GM12878 (cell line): ENCODE measurements around the gene NINL. TPM values are rescaled to one million over a fixed set of nuclear protein-coding genes. Genes with fewer than 3 reads are reported as not detected.

Experiments
- BHLHE40 ChIP-seq, 2 experiments: fragments of 450-650 bp in 1 of 2; IDR thresholded peaks; 2 replicates each; pipeline ENCODE4 v1.6.1; 2011 to 2017; ENCODE audit warnings: low read depth in 2 of 2, borderline replicate concordance in 1 of 2, improper control_type of control experiment in 1 of 2, low read length in 1 of 2, mild to moderate bottlenecking in 1 of 2
- CHD4 ChIP-seq: fragments of 200-600 bp; sonication (generic); IDR thresholded peaks from 2 replicates; pipeline ENCODE4 v1.6.1; 2016; ENCODE audit warnings: mild to moderate bottlenecking
- EED ChIP-seq: sonication (generic); IDR thresholded peaks from 2 replicates; pipeline ENCODE4 v1.6.1; 2016; ENCODE audit warnings: antibody characterized with exemption, low read depth
- EP300 ChIP-seq, 2 experiments: fragments of 150-350 bp in 1 of 2; IDR thresholded peaks; 2 replicates each; pipeline ENCODE4 v1.6.1; 2011 to 2012; ENCODE audit warnings: low read depth in 2 of 2, low read length in 2 of 2, borderline replicate concordance in 1 of 2, improper control_type of control experiment in 1 of 2, inconsistent platforms in 1 of 2; ENCODE audit not compliant: control insufficient read depth in 1 of 2
- FOS ChIP-seq: IDR thresholded peaks from 3 replicates; pipeline ENCODE4 v1.6.1; 2011; ENCODE audit warnings: borderline replicate concordance; ENCODE audit not compliant: insufficient read length; ENCODE audit errors: extremely low read depth
- KAT2A ChIP-seq: conservative IDR thresholded peaks from 2 replicates; pipeline ENCODE4 v1.6.1; 2011; ENCODE audit warnings: low read depth, low read length; ENCODE audit not compliant: control insufficient read depth
- MEF2B ChIP-seq: fragments of 450-650 bp; IDR thresholded peaks from 2 replicates; pipeline ENCODE4 v1.6.1; 2018; ENCODE audit warnings: mild to moderate bottlenecking, moderate library complexity; ENCODE audit not compliant: partially characterized antibody, poor library complexity, severe bottlenecking
- NFYB ChIP-seq: IDR thresholded peaks from 2 replicates; pipeline ENCODE4 v1.6.1; 2011; ENCODE audit warnings: low read depth, mild to moderate bottlenecking, low read length, improper control_type of control experiment, moderate library complexity; ENCODE audit not compliant: insufficient read depth
- PML ChIP-seq: IDR thresholded peaks from 2 replicates; pipeline ENCODE4 v1.6.1; 2012; ENCODE audit warnings: low read length, inconsistent platforms
- POLR2A ChIP-seq: IDR thresholded peaks from 2 replicates; pipeline ENCODE4 v1.6.1; 2011; ENCODE audit warnings: low read depth, mild to moderate bottlenecking, low read length
- RFX5 ChIP-seq: IDR thresholded peaks from 2 replicates; pipeline ENCODE4 v1.6.1; 2011; ENCODE audit warnings: low read depth, low read length, improper control_type of control experiment
- SMARCA5 ChIP-seq: fragments of 450-650 bp; IDR thresholded peaks from 2 replicates; pipeline ENCODE4 v1.6.1; 2017; ENCODE audit warnings: mild to moderate bottlenecking
- SUZ12 ChIP-seq: fragments of 200-600 bp; sonication (generic); IDR thresholded peaks from one replicate; pipeline ENCODE4 v1.6.1; 2018; ENCODE audit warnings: antibody characterized with exemption, mild to moderate bottlenecking; ENCODE audit not compliant: unreplicated experiment
- TCF3 ChIP-seq: IDR thresholded peaks from 2 replicates; pipeline ENCODE4 v1.6.1; 2012; ENCODE audit warnings: low read depth, mild to moderate bottlenecking, low read length, borderline replicate concordance; ENCODE audit not compliant: insufficient read depth
- WRNIP1 ChIP-seq: IDR thresholded peaks from 2 replicates; pipeline ENCODE4 v1.6.1; 2011; ENCODE audit warnings: low read depth, low read length, improper control_type of control experiment, borderline replicate concordance
- ZNF622 ChIP-seq: fragments of 450-650 bp; IDR thresholded peaks from 2 replicates; pipeline ENCODE4 v1.6.1; 2017; ENCODE audit warnings: mild to moderate bottlenecking, inconsistent platforms
- polyA plus RNA-seq, 11 experiments: library from polyadenylated mRNA; depleted of rRNA in 4 of 11; unstranded in 6 of 11; stranded (reverse) in 5 of 11; fragments of >200 nt; fragmentation: Nextera tagmentation in 4 of 11; fragmentation: Illumina TruSeq in 1 of 11; extraction: Ambion mirVana in 4 of 11; extraction: Trizol in 1 of 11; gene quantifications; 1 replicate in 1 of 11; 2 replicates in 10 of 11; pipeline versions ENCODE4 v1.2.1 to v1.2.3, GENCODE V29; 2011 to 2016; ENCODE audit warnings: inconsistent platforms in 2 of 11, missing spikeins in 2 of 11, low read depth in 1 of 11
- total RNA-seq, 4 experiments: library from RNA; depleted of rRNA in 3 of 4; stranded (reverse); fragments of >200 nt in 3 of 4; fragmentation: Illumina TruSeq in 1 of 4; extraction: Trizol in 1 of 4; gene quantifications; 2 replicates each; pipeline versions ENCODE4 v1.2.1 to v1.2.3, GENCODE V29; 2013 to 2021
- TF ChIP-seq, protein P1 (sequence below): fragments of 450-650 bp; IDR thresholded peaks from 2 replicates; pipeline ENCODE4 v1.6.1; 2017; ENCODE audit warnings: mild to moderate bottlenecking, moderate library complexity
- TF ChIP-seq, protein P2 (sequence below): IDR thresholded peaks from 2 replicates; pipeline ENCODE4 v1.6.1; 2012; ENCODE audit warnings: low read length, inconsistent platforms
- TF ChIP-seq, protein P3 (sequence below): fragments of 450-650 bp; IDR thresholded peaks from 2 replicates; pipeline ENCODE4 v1.6.1; 2014; ENCODE audit warnings: mild to moderate bottlenecking
- TF ChIP-seq, protein P4 (sequence below): fragments of 450-650 bp; IDR thresholded peaks from 2 replicates; pipeline ENCODE4 v1.6.1; 2017; ENCODE audit warnings: antibody characterized with exemption, mild to moderate bottlenecking, moderate library complexity

The NINL gene
- total and polyA plus RNA-seq, 10 of the 15 experiments (the other 5 are each of a cell fraction or from before 2014, with no cell fraction given) = 0.04 to 0.77 (median 0.23) TPM; not detected in 1

DNA sequence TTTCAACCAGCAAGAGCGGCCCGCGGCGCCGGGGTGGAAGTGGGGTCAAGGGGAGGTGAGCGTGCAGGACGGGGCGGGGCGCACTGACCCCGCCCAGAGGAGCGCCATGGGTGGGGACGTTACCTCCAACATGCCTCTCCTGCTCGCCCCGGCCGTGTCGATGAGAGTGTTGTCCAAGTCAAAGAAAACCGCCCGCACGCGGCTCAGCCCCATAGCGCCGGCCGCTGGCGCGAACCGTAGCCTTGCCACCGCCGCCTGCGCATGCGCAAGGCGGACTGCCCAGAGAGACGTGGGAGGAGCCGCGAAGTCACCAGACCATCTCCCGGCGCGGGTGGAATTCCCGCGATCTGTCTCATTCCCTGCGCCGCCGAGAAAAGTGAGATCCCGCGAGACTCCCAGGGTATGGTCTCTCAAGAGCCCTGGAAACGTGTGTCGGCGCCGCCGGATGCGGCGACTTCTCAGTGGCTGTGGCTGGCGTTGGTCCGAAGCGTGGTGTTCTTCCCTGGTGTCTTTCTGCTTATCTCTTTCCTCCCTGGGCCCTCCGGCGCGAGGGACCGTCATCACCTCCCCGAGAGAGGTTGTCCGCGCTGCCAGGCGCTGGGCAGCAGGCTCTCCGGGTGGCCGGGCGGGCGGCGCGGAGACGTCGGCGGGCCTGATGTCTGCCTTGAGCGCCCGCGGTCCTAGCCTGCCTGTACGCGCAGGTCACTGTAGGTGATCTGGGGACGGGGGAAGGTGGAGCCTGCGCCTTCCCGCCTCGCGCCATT, 38.6 kb upstream of the NINL start, which contains the start of gene NANP (continued):
- TF ChIP-seq, protein P1, sequence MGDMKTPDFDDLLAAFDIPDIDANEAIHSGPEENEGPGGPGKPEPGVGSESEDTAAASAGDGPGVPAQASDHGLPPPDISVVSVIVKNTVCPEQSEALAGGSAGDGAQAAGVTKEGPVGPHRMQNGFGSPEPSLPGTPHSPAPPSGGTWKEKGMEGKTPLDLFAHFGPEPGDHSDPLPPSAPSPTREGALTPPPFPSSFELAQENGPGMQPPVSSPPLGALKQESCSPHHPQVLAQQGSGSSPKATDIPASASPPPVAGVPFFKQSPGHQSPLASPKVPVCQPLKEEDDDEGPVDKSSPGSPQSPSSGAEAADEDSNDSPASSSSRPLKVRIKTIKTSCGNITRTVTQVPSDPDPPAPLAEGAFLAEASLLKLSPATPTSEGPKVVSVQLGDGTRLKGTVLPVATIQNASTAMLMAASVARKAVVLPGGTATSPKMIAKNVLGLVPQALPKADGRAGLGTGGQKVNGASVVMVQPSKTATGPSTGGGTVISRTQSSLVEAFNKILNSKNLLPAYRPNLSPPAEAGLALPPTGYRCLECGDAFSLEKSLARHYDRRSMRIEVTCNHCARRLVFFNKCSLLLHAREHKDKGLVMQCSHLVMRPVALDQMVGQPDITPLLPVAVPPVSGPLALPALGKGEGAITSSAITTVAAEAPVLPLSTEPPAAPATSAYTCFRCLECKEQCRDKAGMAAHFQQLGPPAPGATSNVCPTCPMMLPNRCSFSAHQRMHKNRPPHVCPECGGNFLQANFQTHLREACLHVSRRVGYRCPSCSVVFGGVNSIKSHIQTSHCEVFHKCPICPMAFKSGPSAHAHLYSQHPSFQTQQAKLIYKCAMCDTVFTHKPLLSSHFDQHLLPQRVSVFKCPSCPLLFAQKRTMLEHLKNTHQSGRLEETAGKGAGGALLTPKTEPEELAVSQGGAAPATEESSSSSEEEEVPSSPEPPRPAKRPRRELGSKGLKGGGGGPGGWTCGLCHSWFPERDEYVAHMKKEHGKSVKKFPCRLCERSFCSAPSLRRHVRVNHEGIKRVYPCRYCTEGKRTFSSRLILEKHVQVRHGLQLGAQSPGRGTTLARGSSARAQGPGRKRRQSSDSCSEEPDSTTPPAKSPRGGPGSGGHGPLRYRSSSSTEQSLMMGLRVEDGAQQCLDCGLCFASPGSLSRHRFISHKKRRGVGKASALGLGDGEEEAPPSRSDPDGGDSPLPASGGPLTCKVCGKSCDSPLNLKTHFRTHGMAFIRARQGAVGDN = peak; percentile 81
- TF ChIP-seq MEF2B (peak; percentile 23), POLR2A (peak; percentile 86), TCF3 (no peak), NFYB (0 out of 2 replicates have a peak, but pooled peaks have one; percentile 9), SMARCA5 (peak; percentile 26; the same call in 1 of the 2 replicates), WRNIP1 (no peak), CHD4 (no peak), RFX5 (0 out of 2 replicates have a peak, but pooled peaks have one; percentile 25), FOS (no peak), EED (no peak; the same call in 1 of the 2 replicates), EP300 (IDR thresholded peaks at IDR 0.05; ENCODE audit: borderline replicate concordance in 1 of 2, control insufficient read depth in 1 of 2, low read depth in 2 of 2, low read length in 2 of 2) (peak in 1 of 2 experiments; percentile 17; a peak in 1 of 4 replicates), KAT2A (no peak), SUZ12 (no peak), PML (peak; percentile 96), ZNF622 (no peak), BHLHE40 (IDR thresholded peaks at IDR 0.05; ENCODE audit: borderline replicate concordance in 1 of 2, low read depth in 2 of 2, low read length in 1 of 2) (peak; percentile 84 to 91)
- TF ChIP-seq, protein P2, sequence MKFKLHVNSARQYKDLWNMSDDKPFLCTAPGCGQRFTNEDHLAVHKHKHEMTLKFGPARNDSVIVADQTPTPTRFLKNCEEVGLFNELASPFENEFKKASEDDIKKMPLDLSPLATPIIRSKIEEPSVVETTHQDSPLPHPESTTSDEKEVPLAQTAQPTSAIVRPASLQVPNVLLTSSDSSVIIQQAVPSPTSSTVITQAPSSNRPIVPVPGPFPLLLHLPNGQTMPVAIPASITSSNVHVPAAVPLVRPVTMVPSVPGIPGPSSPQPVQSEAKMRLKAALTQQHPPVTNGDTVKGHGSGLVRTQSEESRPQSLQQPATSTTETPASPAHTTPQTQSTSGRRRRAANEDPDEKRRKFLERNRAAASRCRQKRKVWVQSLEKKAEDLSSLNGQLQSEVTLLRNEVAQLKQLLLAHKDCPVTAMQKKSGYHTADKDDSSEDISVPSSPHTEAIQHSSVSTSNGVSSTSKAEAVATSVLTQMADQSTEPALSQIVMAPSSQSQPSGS = no peak
- TF ChIP-seq, protein P3, sequence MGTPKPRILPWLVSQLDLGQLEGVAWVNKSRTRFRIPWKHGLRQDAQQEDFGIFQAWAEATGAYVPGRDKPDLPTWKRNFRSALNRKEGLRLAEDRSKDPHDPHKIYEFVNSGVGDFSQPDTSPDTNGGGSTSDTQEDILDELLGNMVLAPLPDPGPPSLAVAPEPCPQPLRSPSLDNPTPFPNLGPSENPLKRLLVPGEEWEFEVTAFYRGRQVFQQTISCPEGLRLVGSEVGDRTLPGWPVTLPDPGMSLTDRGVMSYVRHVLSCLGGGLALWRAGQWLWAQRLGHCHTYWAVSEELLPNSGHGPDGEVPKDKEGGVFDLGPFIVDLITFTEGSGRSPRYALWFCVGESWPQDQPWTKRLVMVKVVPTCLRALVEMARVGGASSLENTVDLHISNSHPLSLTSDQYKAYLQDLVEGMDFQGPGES = no peak
- TF ChIP-seq, protein P4, sequence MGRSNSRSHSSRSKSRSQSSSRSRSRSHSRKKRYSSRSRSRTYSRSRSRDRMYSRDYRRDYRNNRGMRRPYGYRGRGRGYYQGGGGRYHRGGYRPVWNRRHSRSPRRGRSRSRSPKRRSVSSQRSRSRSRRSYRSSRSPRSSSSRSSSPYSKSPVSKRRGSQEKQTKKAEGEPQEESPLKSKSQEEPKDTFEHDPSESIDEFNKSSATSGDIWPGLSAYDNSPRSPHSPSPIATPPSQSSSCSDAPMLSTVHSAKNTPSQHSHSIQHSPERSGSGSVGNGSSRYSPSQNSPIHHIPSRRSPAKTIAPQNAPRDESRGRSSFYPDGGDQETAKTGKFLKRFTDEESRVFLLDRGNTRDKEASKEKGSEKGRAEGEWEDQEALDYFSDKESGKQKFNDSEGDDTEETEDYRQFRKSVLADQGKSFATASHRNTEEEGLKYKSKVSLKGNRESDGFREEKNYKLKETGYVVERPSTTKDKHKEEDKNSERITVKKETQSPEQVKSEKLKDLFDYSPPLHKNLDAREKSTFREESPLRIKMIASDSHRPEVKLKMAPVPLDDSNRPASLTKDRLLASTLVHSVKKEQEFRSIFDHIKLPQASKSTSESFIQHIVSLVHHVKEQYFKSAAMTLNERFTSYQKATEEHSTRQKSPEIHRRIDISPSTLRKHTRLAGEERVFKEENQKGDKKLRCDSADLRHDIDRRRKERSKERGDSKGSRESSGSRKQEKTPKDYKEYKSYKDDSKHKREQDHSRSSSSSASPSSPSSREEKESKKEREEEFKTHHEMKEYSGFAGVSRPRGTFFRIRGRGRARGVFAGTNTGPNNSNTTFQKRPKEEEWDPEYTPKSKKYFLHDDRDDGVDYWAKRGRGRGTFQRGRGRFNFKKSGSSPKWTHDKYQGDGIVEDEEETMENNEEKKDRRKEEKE = no peak
